Neural crest cell (in vitro differentiated cells): ENCODE results near the gene C1QTNF8. TPM values are rescaled to one million over a fixed set of nuclear protein-coding genes. Genes with fewer than 3 reads are reported as not detected.

Experiments used
- DNase-seq: peaks from one replicate; pipeline ENCODE4 v3.0.0; 2021; ENCODE audit warnings: low read depth, mixed read lengths, low spot score
- H3K27ac Mint-ChIP-seq: one replicate; pipeline ENCODE4 v1.8.0; 2021; ENCODE audit warnings: mild to moderate bottlenecking, mixed read lengths; ENCODE audit not compliant: unreplicated experiment
- H3K27me3 Mint-ChIP-seq: 2 replicates; pipeline ENCODE4 v1.8.0; 2021; ENCODE audit warnings: low read depth, mild to moderate bottlenecking, mixed read lengths
- H3K36me3 Mint-ChIP-seq: 2 replicates; pipeline ENCODE4 v1.8.0; 2021; ENCODE audit warnings: low read depth, mild to moderate bottlenecking, mixed read lengths
- H3K4me1 Mint-ChIP-seq: 2 replicates; pipeline ENCODE4 v1.8.0; 2021; ENCODE audit warnings: mixed read lengths
- H3K4me3 Mint-ChIP-seq: one replicate; pipeline ENCODE4 v1.8.0; 2021; ENCODE audit warnings: mild to moderate bottlenecking, mixed read lengths
- H3K9me3 Mint-ChIP-seq: 2 replicates; pipeline ENCODE4 v1.8.0; 2021; ENCODE audit warnings: mixed read lengths
- CTCF ChIP-seq: fragments of 200-600 bp; sonication (generic); conservative IDR thresholded peaks from 2 replicates; pipeline ENCODE4 v1.5.0; 2021; ENCODE audit warnings: antibody characterized with exemption, mild to moderate bottlenecking
- total RNA-seq: library from RNA; stranded (reverse); gene quantifications from 2 replicates; pipeline ENCODE4 v1.2.1, GENCODE V29; 2021

C1QTNF8 gene
- total RNA-seq, 1 donor from 2014 or later, result 0.19 TPM

- Mint-ChIP-seq H3K36me3 (no peaks in the 10 kb centered on the region), H3K4me3 (no peak overlapping the region), H3K27me3 (peaks cover 13% of the 10 kb centered on the region), H3K9me3 (no peaks in the 10 kb centered on the region), H3K27ac (no peak overlapping the region), H3K4me1 (no peaks in the 10 kb centered on the region)
- no peak for DNase-seq
- TF ChIP-seq CTCF, result no peak
These were observed 17.4 kb upstream of the C1QTNF8 start for GRCh38 chr16:1113489-1113888.

GRCh38 chr16:1112506-1113184 is 16.6 kb upstream of the C1QTNF8 start:
- DNase-seq, result no peak
- Mint-ChIP-seq H3K27ac (no peak overlapping the region), H3K9me3 (no peaks in the 10 kb centered on the region), H3K27me3 (peaks cover 13% of the 10 kb centered on the region), H3K4me3 (no peak overlapping the region), H3K4me1 (no peaks in the 10 kb centered on the region), H3K36me3 (no peaks in the 10 kb centered on the region)
- TF ChIP-seq CTCF, result no peak

GRCh38 chr16:1109648-1110047 is 13.6 kb upstream of the C1QTNF8 start:
- no peak for DNase-seq
- no peaks in the 10 kb centered on the region for H3K9me3 Mint-ChIP-seq
- H3K27me3 Mint-ChIP-seq, result peaks cover 13% of the 10 kb centered on the region
- H3K4me3 Mint-ChIP-seq, result no peak overlapping the region
- TF ChIP-seq CTCF, result no peak
- no peak overlapping the region for H3K27ac Mint-ChIP-seq
- no peaks in the 10 kb centered on the region for H3K36me3 Mint-ChIP-seq
- H3K4me1 Mint-ChIP-seq, result no peaks in the 10 kb centered on the region

GRCh38 chr16:1108299-1109252 is 12.5 kb upstream of the C1QTNF8 start:
- no peaks in the 10 kb centered on the region for H3K9me3 Mint-ChIP-seq
- H3K4me1 Mint-ChIP-seq, result no peaks in the 10 kb centered on the region
- peaks cover 15% of the 10 kb centered on the region for H3K27me3 Mint-ChIP-seq
- TF ChIP-seq CTCF, result no peak
- DNase-seq, result no peak
- H3K27ac Mint-ChIP-seq, result no peak overlapping the region
- H3K36me3 Mint-ChIP-seq, result no peaks in the 10 kb centered on the region
- H3K4me3 Mint-ChIP-seq, result no peak overlapping the region

GRCh38 chr16:1107731-1108130 is 11.7 kb upstream of the C1QTNF8 start:
- Mint-ChIP-seq H3K4me3 (no peak overlapping the region), H3K27ac (no peak overlapping the region), H3K27me3 (peaks cover 15% of the 10 kb centered on the region), H3K4me1 (no peaks in the 10 kb centered on the region), H3K9me3 (no peaks in the 10 kb centered on the region), H3K36me3 (no peaks in the 10 kb centered on the region)
- DNase-seq, result no peak
- no peak for TF ChIP-seq CTCF
